Keratinocyte (primary cell): ENCODE results near the gene TFR2. TPM values are rescaled to one million over a fixed set of nuclear protein-coding genes. Genes with fewer than 3 reads are reported as not detected.

Experiments used
- DNase-seq: peaks from one replicate; pipeline ENCODE4 v3.0.0-alpha.2; 2011; ENCODE audit warnings: low read depth, missing footprints, low spot score
- FAIRE-seq: peaks from 2 replicates; lab custom pipeline; 2011; peaks lifted over from hg19 to GRCh38; lab: Jason Lieb, UNC
- H2AFZ ChIP-seq: 2 replicates; pipeline ENCODE4 v1.6.0; 2012; ENCODE audit warnings: low read length, control low read depth, inconsistent platforms; ENCODE audit not compliant: control insufficient read depth
- H3K27ac ChIP-seq: 2 replicates; pipeline ENCODE4 v1.5.1; 2011; ENCODE audit warnings: low read length; ENCODE audit not compliant: control insufficient read depth, insufficient read depth
- H3K27me3 ChIP-seq: 3 replicates; pipeline ENCODE4 v1.6.0; 2011; ENCODE audit warnings: low read length; ENCODE audit not compliant: control insufficient read depth, insufficient read depth; ENCODE audit errors: extremely low read depth
- H3K36me3 ChIP-seq, 2 experiments: 2 replicates in 1 of 2; 3 replicates in 1 of 2; pipeline ENCODE4 v1.5.1; 2011; ENCODE audit warnings: low read length in 2 of 2, mild to moderate bottlenecking in 1 of 2; ENCODE audit not compliant: control insufficient read depth in 2 of 2, insufficient read depth in 2 of 2; ENCODE audit errors: extremely low read depth in 1 of 2
- H3K4me1 ChIP-seq: 3 replicates; pipeline ENCODE4 v1.5.1; 2011; ENCODE audit warnings: low read length; ENCODE audit not compliant: control insufficient read depth, insufficient read depth; ENCODE audit errors: extremely low read depth
- H3K4me2 ChIP-seq: 3 replicates; pipeline ENCODE4 v1.6.0; 2011; ENCODE audit warnings: low read depth, low read length; ENCODE audit not compliant: control insufficient read depth, insufficient read depth; ENCODE audit errors: extremely low read depth
- H3K4me3 ChIP-seq, 3 experiments: fragments of 200-600 bp in 1 of 3; sonication (generic) in 1 of 3; 2 replicates in 2 of 3; 3 replicates in 1 of 3; pipeline ENCODE4 v1.5.1; 2011 to 2016; ENCODE audit warnings: low read length in 3 of 3, mild to moderate bottlenecking in 3 of 3, control low read depth in 2 of 3, inconsistent platforms in 1 of 3, low read depth in 1 of 3, mixed read lengths in 1 of 3, mixed run types in 1 of 3, moderate library complexity in 1 of 3; ENCODE audit not compliant: control insufficient read depth in 2 of 3, insufficient read depth in 2 of 3; ENCODE audit errors: extremely low read depth in 1 of 3
- H3K79me2 ChIP-seq: 2 replicates; pipeline ENCODE4 v1.6.0; 2012; ENCODE audit warnings: low read length; ENCODE audit not compliant: control insufficient read depth, insufficient read depth
- H3K9ac ChIP-seq: 3 replicates; pipeline ENCODE4 v1.6.0; 2011; ENCODE audit warnings: low read length; ENCODE audit not compliant: control insufficient read depth, insufficient read depth; ENCODE audit errors: extremely low read depth
- H3K9me1 ChIP-seq: 3 replicates; pipeline ENCODE4 v1.6.0; 2011; ENCODE audit warnings: low read length; ENCODE audit not compliant: control insufficient read depth, insufficient read depth; ENCODE audit errors: extremely low read depth
- H3K9me3 ChIP-seq: 2 replicates; pipeline ENCODE4 v1.5.1; 2012; ENCODE audit warnings: low read depth, low read length; ENCODE audit not compliant: control insufficient read depth
- H4K20me1 ChIP-seq: 3 replicates; pipeline ENCODE4 v1.6.0; 2011; ENCODE audit warnings: low read length; ENCODE audit not compliant: control insufficient read depth, insufficient read depth; ENCODE audit errors: extremely low read depth
- EZH2 ChIP-seq: IDR thresholded peaks from one replicate; pipeline ENCODE4 v1.6.1; 2012; ENCODE audit warnings: inconsistent platforms, mild to moderate bottlenecking, low read length, moderate library complexity
- dilution Hi-C: fragments of 300-500 bp; cut with MboI; formaldehyde crosslinking; loops from one replicate; pipeline ENCODE4 v1.7.0; 2020; ENCODE audit warnings: low sequenced_read_pairs; ENCODE audit not compliant: extremely low pct_ligation_motif_present
- polyA plus RNA-seq, 5 experiments: library from polyadenylated mRNA; depleted of rRNA in 3 of 5; stranded (reverse) in 3 of 5; stranded (forward) in 1 of 5; unstranded in 1 of 5; fragments of >200 nt; gene quantifications; 1 replicate in 1 of 5; 2 replicates in 3 of 5; 3 replicates in 1 of 5; pipeline versions ENCODE4 v1.2.1 to v1.2.3, GENCODE V29; 2011 to 2012; ENCODE audit warnings: missing spikeins in 2 of 5, low read depth in 1 of 5, low replicate concordance in 1 of 5
- small RNA-seq, 3 experiments: library from RNA; depleted of rRNA; stranded (forward); fragments of <200 nt; gene quantifications; one replicate each; pipeline ENCODE3, GENCODE V24; 2012; ENCODE audit warnings: low read depth in 3 of 3, low replicate concordance in 1 of 3; ENCODE audit not compliant: insufficient read length in 3 of 3
- TF ChIP-seq, protein P1 (sequence below), 3 experiments: IDR thresholded peaks in 1 of 3; conservative IDR thresholded peaks in 1 of 3; optimal IDR thresholded peaks in 1 of 3; 2 replicates in 2 of 3; 3 replicates in 1 of 3; pipeline versions ENCODE3 to v1.5.1; 2011; ENCODE audit warnings: low read length in 3 of 3, mild to moderate bottlenecking in 3 of 3, moderate library complexity in 2 of 3, control low read depth in 1 of 3, inconsistent platforms in 1 of 3; ENCODE audit not compliant: insufficient read depth in 2 of 3; ENCODE audit errors: extremely low read depth in 1 of 3

The TFR2 gene
- polyA plus RNA-seq, 1 donor (not counting 4 experiments of a cell fraction or from before 2014, with no cell fraction given): 0.12 TPM

DNA sequence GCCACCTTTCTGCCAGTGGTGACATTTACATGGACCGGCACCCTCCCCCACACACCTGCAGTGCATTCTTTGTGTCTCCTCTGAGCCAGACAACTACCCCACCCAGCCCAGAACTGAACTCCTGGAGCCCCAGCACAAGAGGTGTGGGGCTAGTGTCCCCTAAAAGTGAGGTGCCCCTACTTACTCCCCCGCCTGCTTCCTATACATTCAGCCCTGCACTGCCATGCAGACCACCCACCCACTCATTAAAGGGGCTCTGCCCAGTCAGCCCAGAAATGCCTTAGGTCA is 69.6 kb downstream of the TFR2 start:
- H3K9me3 ChIP-seq: no peaks in the 10 kb centered on the region
- H3K9ac ChIP-seq: no peak overlapping the region
- H3K36me3 ChIP-seq: peaks cover 0 to 12% of the 10 kb centered on the region in 2 experiments
- no peak for DNase-seq
- H3K4me1 ChIP-seq: peaks cover 3% of the 10 kb centered on the region
- no peaks in the 10 kb centered on the region for H3K9me1 ChIP-seq
- no peak for FAIRE-seq
- H3K4me2 ChIP-seq: no peak overlapping the region
- no peak for TF ChIP-seq EZH2
- TF ChIP-seq, protein P1, sequence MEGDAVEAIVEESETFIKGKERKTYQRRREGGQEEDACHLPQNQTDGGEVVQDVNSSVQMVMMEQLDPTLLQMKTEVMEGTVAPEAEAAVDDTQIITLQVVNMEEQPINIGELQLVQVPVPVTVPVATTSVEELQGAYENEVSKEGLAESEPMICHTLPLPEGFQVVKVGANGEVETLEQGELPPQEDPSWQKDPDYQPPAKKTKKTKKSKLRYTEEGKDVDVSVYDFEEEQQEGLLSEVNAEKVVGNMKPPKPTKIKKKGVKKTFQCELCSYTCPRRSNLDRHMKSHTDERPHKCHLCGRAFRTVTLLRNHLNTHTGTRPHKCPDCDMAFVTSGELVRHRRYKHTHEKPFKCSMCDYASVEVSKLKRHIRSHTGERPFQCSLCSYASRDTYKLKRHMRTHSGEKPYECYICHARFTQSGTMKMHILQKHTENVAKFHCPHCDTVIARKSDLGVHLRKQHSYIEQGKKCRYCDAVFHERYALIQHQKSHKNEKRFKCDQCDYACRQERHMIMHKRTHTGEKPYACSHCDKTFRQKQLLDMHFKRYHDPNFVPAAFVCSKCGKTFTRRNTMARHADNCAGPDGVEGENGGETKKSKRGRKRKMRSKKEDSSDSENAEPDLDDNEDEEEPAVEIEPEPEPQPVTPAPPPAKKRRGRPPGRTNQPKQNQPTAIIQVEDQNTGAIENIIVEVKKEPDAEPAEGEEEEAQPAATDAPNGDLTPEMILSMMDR (optimal IDR thresholded peaks at IDR 0.05 in 1 of 3, IDR thresholded peaks at IDR 0.05 in 1 of 3, conservative IDR thresholded peaks at IDR 0.05 in 1 of 3; ENCODE audit: extremely low read depth in 1 of 3, insufficient read depth in 2 of 3, low read length in 3 of 3): no peak
- no peak overlapping the region for H2AFZ ChIP-seq
- H3K27me3 ChIP-seq: peaks cover 23% of the 10 kb centered on the region
- H3K4me3 ChIP-seq: no peak overlapping the region
- dilution Hi-C loops: no loop called here
- no peaks in the 10 kb centered on the region for H4K20me1 ChIP-seq
- no peak overlapping the region for H3K27ac ChIP-seq
- H3K79me2 ChIP-seq: no peaks in the 10 kb centered on the region

DNA sequence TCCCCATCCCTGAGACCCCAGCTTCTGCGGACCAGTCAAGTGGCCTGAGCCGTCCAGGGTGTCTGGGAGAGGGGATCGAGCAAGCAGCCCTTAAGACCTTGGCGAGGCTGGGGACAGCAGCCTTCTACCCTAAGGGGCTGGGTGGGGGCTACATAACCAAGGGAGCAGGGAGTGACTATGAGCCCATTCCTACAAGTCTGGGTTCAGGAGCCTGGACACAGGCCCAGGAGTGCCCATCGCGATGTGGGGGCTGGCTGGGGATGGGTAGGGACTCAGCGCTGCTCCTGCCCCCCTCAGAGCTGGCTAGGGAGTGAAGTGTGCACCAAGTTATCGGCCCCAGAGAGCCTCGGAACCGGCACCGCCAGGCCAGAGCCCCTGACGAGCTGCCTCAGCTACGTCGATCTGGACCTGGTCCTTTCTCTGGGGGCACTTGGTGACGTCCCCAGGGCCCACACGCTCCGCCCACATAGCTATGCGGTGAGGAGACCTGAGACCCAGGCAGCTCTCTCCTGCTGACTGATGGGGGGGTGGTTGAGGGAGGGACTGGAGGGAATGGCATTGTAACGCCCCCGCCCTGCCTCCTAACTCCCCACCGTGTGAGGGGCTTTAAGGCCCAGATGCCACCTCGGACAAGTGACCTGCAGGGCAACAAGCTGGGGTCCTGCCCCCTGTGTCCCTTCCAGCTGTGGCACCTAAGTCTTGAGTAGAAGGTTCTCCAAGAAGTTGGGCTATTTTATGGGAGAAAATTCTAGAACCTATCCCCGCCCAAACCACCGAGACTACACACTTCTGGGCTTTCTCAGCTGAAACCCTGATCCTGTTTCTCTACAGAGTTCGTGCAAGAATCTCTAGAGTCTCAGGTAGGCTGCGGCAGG is 70.2 kb downstream of the TFR2 start:
- no peaks in the 10 kb centered on the region for H3K9me3 ChIP-seq
- no peak for DNase-seq

More for the DNA sequence above, 70.2 kb downstream of the TFR2 start:
- H3K36me3 ChIP-seq: peaks cover 0 to 12% of the 10 kb centered on the region in 2 experiments
- H3K9me1 ChIP-seq: no peaks in the 10 kb centered on the region
- H3K4me1 ChIP-seq: peaks cover 3% of the 10 kb centered on the region
- dilution Hi-C loops: no loop called here
- no peak overlapping the region for H3K27ac ChIP-seq
- H3K4me2 ChIP-seq: no peak overlapping the region
- H3K9ac ChIP-seq: no peak overlapping the region
- no peaks in the 10 kb centered on the region for H4K20me1 ChIP-seq
- H3K27me3 ChIP-seq: peaks cover 23% of the 10 kb centered on the region
- H3K4me3 ChIP-seq: no peak overlapping the region
- no peak overlapping the region for H2AFZ ChIP-seq
- no peak for FAIRE-seq
- TF ChIP-seq, protein P1 (optimal IDR thresholded peaks at IDR 0.05 in 1 of 3, IDR thresholded peaks at IDR 0.05 in 1 of 3, conservative IDR thresholded peaks at IDR 0.05 in 1 of 3; ENCODE audit: extremely low read depth in 1 of 3, insufficient read depth in 2 of 3, low read length in 3 of 3): no peak
- TF ChIP-seq EZH2: no peak
- H3K79me2 ChIP-seq: no peaks in the 10 kb centered on the region

Small RNA genes lying within 50 kb of the gene (small RNA-seq; reads per million reads assigned to genes)
- gene SAP25: 0 reads per million in 3 experiments

Other genes with a start within 250 kb of the TFR2 start
- 1.4 to 2.0 TPM (median 1.7 TPM) in 3 replicates for gene ZCWPW1, start 212.8 kb downstream of the TFR2 start, polyA plus RNA-seq
- 10.6 to 14.7 TPM (median 10.8 TPM) in 3 replicates for gene MEPCE, start 211.7 kb downstream of the TFR2 start, polyA plus RNA-seq
- 12.2 to 15.3 TPM (median 13.3 TPM) in 3 replicates for gene PPP1R35, start 205.1 kb downstream of the TFR2 start, polyA plus RNA-seq
- gene SPACDR, start 177.3 kb downstream of the TFR2 start, polyA plus RNA-seq: 0.24 to 0.54 TPM (median 0.37 TPM) in 3 replicates
- gene TSC22D4, start 162.3 kb downstream of the TFR2 start, polyA plus RNA-seq: 8.4 to 16.6 TPM (median 9.1 TPM) in 3 replicates
- 0.16 to 0.48 TPM (median 0.16 TPM) in 3 replicates for gene NYAP1, start 157.6 kb downstream of the TFR2 start, polyA plus RNA-seq
- gene AGFG2, start 102.3 kb downstream of the TFR2 start, polyA plus RNA-seq: 3.1 to 4.1 TPM (median 3.4 TPM) in 3 replicates
- 0.16 to 0.21 TPM in 2 of 3 replicates, not detected in the other for gene SAP25, start 67.7 kb downstream of the TFR2 start, polyA plus RNA-seq
- gene LRCH4, start 55.4 kb downstream of the TFR2 start, polyA plus RNA-seq: 4.9 to 8.1 TPM (median 7.3 TPM) in 3 replicates
- 0.19 to 0.34 TPM (median 0.22 TPM) in 3 replicates for gene FBXO24, start 55.2 kb downstream of the TFR2 start, polyA plus RNA-seq
- gene PCOLCE, start 39.2 kb downstream of the TFR2 start, polyA plus RNA-seq: 0.63 to 1.3 TPM (median 0.80 TPM) in 3 replicates
- gene MOSPD3, start 29.0 kb downstream of the TFR2 start, polyA plus RNA-seq: 4.1 to 17.0 TPM (median 5.5 TPM) in 3 replicates
- not detected in 3 replicates for gene ACTL6B, start 14.9 kb upstream of the TFR2 start, polyA plus RNA-seq
- 87.2 to 216 TPM (median 126 TPM) in 3 replicates for gene GNB2, start 32.2 kb upstream of the TFR2 start, polyA plus RNA-seq
- 3.2 to 4.8 TPM (median 4.0 TPM) in 3 replicates for gene GIGYF1, start 52.7 kb upstream of the TFR2 start, polyA plus RNA-seq
- gene POP7, start 64.6 kb upstream of the TFR2 start, polyA plus RNA-seq: 37.8 to 50.3 TPM (median 44.6 TPM) in 3 replicates
- 0.35 to 0.86 TPM (median 0.41 TPM) in 3 replicates for gene EPO, start 78.9 kb upstream of the TFR2 start, polyA plus RNA-seq
- 0.09 to 0.36 TPM (median 0.14 TPM) in 3 replicates for gene ZAN, start 92.0 kb upstream of the TFR2 start, polyA plus RNA-seq
- 61.4 to 74.5 TPM (median 71.4 TPM) in 3 replicates for gene EPHB4, start 186.0 kb upstream of the TFR2 start, polyA plus RNA-seq
- 14.5 to 24.9 TPM (median 19.8 TPM) in 3 replicates for gene SLC12A9, start 211.2 kb upstream of the TFR2 start, polyA plus RNA-seq
- 83.8 to 106 TPM (median 93.7 TPM) in 3 replicates for gene TRIP6, start 225.8 kb upstream of the TFR2 start, polyA plus RNA-seq
- gene SRRT, start 233.6 kb upstream of the TFR2 start, polyA plus RNA-seq: 23.1 to 54.5 TPM (median 42.2 TPM) in 3 replicates
- gene UFSP1, start 248.2 kb upstream of the TFR2 start, polyA plus RNA-seq: 1.0 to 1.4 TPM (median 1.2 TPM) in 3 replicates